Large intestine (tissue), 3 donors: ENCODE results near the gene CARMIL3. TPM values are rescaled to one million over a fixed set of nuclear protein-coding genes. Genes with fewer than 3 reads are reported as not detected.
"Not testable (repeated sequence)": the region's sequence is repeated elsewhere in the genome, so short reads cannot be mapped to it uniquely, and the experiment has no call there.

ENCODE experiments used
- DNase-seq, 2 donors: peaks; one replicate each; pipeline versions ENCODE4 v3.0.0 to v3.0.0-alpha.2; 2013
- H3K27ac ChIP-seq: one replicate; pipeline ENCODE4 v1.5.1; 2013; ENCODE audit warnings: low read length
- H3K27me3 ChIP-seq: 2 replicates; pipeline ENCODE4 v1.6.1; 2013; ENCODE audit warnings: low read length; ENCODE audit not compliant: control insufficient read depth, insufficient read depth
- H3K36me3 ChIP-seq: 2 replicates; pipeline ENCODE4 v1.6.1; 2013; ENCODE audit warnings: low read length; ENCODE audit not compliant: control insufficient read depth, insufficient read depth
- H3K4me1 ChIP-seq: one replicate; pipeline ENCODE4 v1.6.1; 2013; ENCODE audit warnings: low read length; ENCODE audit not compliant: control insufficient read depth, insufficient read depth
- H3K4me3 ChIP-seq: one replicate; pipeline ENCODE4 v1.5.1; 2013; ENCODE audit warnings: low read length
- H3K9me3 ChIP-seq: one replicate; pipeline ENCODE4 v1.6.1; 2013; ENCODE audit warnings: mild to moderate bottlenecking, low read depth, low read length, moderate library complexity; ENCODE audit not compliant: control insufficient read depth
- WGBS: methylation state at CpG from one replicate; pipeline ENCODE4 v1.1.5; 2013; ENCODE audit warnings: low lambda C conversion rate; ENCODE audit not compliant: insufficient coverage; 5-methylcytosine and 5-hydroxymethylcytosine counted together
- polyA plus RNA-seq: library from polyadenylated mRNA; unstranded; fragments of 120-200 nt; gene quantifications from one replicate; pipeline ENCODE4 v1.2.1, GENCODE V29; 2013

Gene CARMIL3
- polyA plus RNA-seq, 1 donor: 2.4 TPM

GRCh38 chr14:24038686-24039085 lies 13.1 kb upstream of the CARMIL3 start:
- Histone ChIP-seq H3K4me3 (no peak overlapping the region), H3K27me3 (no peaks in the 10 kb centered on the region), H3K36me3 (no peaks in the 10 kb centered on the region), H3K27ac (peak overlapping the region; percentile 58), H3K9me3 (no peaks in the 10 kb centered on the region), H3K4me1 (peaks cover 27% of the 10 kb centered on the region)
- no CpG with 5 or more reads among the region's 2 CpGs for WGBS
- no peak for DNase-seq

DNA sequence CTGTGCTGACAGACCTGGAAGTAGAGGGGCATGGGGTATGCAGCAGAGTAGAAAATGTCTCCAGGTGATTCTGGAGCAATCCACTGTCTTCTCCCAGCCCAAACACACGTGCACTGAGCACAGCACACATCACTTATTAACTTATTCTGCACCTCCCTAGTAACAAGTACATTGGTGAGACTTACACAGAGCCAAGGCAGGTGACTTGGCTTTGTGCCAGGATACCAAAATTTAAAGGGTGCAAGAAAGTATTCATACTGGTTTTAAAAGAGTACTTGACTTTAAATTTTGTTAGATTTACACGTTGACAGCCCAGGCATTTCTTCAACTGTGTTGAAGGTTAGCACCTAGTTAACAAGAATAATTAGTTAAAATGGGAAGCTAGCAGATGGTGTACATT lies 11.1 kb upstream of the CARMIL3 start:
- H3K36me3 ChIP-seq: no peaks in the 10 kb centered on the region
- H3K27me3 ChIP-seq: no peaks in the 10 kb centered on the region
- no CpG with 5 or more reads among the region's 2 CpGs for WGBS
- peaks cover 27% of the 10 kb centered on the region for H3K4me1 ChIP-seq
- DNase-seq: peak in 1 of 2 donors; percentile 34
- no peak overlapping the region for H3K27ac ChIP-seq
- no peak overlapping the region for H3K4me3 ChIP-seq
- H3K9me3 ChIP-seq: no peaks in the 10 kb centered on the region

GRCh38 chr14:24042746-24043145 lies 9.1 kb upstream of the CARMIL3 start:
- peak in 1 of 2 donors; percentile 6 for DNase-seq
- Histone ChIP-seq H3K27me3 (no peaks in the 10 kb centered on the region), H3K27ac (no peak overlapping the region), H3K4me1 (peaks cover 17% of the 10 kb centered on the region), H3K4me3 (no peak overlapping the region), H3K36me3 (no peaks in the 10 kb centered on the region), H3K9me3 (no peaks in the 10 kb centered on the region)
- no CpG with 5 or more reads among the region's 5 CpGs for WGBS

- H3K9me3 ChIP-seq, H3K27me3 ChIP-seq, DNase-seq, H3K36me3 ChIP-seq, H3K4me1 ChIP-seq, H3K4me3 ChIP-seq, H3K27ac ChIP-seq: not testable (repeated sequence)
- no CpG with 5 or more reads among the region's 2 CpGs for WGBS
Measured at GRCh38 chr14:24049002-24049401, 2.8 kb upstream of the CARMIL3 start.

- H3K27ac ChIP-seq, H3K4me3 ChIP-seq, H3K27me3 ChIP-seq, H3K4me1 ChIP-seq, DNase-seq, H3K36me3 ChIP-seq, H3K9me3 ChIP-seq: not testable (repeated sequence)
- WGBS: no CpG with 5 or more reads among the region's 8 CpGs
Measured at GRCh38 chr14:24050753-24051152, 1.1 kb upstream of the CARMIL3 start.

- Histone ChIP-seq H3K27me3 (peaks cover 5% of the 10 kb centered on the region), H3K4me1 (peaks cover 9% of the 10 kb centered on the region), H3K9me3 (no peaks in the 10 kb centered on the region), H3K27ac (peak overlapping the region; percentile 53), H3K36me3 (no peaks in the 10 kb centered on the region), H3K4me3 (peak overlapping the region; percentile 74)
- no CpG with 5 or more reads among the region's 20 CpGs for WGBS
- DNase-seq: no peak
Measured at GRCh38 chr14:24051176-24051788, 527 bp upstream of the CARMIL3 start.

GRCh38 chr14:24052656-24053547 lies 1.1 kb downstream of the CARMIL3 start:
- DNase-seq: no peak
- Histone ChIP-seq H3K36me3 (no peaks in the 10 kb centered on the region), H3K9me3 (no peaks in the 10 kb centered on the region), H3K27ac (no peak overlapping the region), H3K4me1 (peaks cover 9% of the 10 kb centered on the region), H3K27me3 (peaks cover 5% of the 10 kb centered on the region), H3K4me3 (peak overlapping the region; percentile 61)
- no CpG with 5 or more reads among the region's 20 CpGs for WGBS

DNA sequence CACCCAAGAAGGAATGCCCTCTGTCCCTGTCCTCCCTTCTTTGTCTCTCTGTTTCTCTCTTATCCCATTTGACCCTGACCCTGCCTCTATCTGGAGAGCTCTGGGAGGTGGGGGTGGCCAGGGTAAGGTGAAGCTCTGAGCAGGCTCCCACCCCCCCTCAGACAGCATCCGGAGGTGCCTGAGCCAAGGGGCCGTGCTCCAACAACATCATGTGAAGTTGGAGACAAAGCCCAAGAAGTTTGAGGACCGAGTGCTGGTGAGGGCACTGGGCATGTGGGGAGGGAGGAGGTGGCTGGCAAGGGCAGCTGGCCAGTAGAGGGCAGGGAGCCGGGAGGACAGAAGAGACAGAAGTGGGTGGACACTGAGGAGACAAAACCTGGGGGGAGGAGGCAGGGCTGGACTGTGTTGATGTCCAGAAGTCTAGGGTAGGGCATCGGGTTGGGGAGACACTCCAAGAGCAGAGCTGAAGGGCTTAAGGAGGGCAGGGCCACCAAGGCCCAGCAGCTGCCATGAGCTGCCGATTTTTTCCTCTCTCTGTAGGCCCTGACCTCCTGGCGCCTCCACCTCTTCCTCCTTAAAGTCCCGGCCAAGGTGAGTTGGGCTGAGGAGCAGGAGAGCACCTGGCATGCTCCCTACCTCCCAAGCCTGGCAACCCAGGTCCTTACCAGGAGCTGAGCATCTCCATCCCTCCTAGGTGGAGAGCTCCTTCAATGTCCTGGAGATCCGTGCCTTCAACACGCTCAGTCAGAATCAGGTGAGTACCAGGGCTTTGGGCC lies 1.9 kb downstream of the CARMIL3 start:
- no CpG with 5 or more reads among the region's 10 CpGs for WGBS
- no peak for DNase-seq
- H3K9me3 ChIP-seq: no peaks in the 10 kb centered on the region
- H3K27me3 ChIP-seq: peaks cover 5% of the 10 kb centered on the region
- H3K4me1 ChIP-seq: peaks cover 13% of the 10 kb centered on the region
- H3K36me3 ChIP-seq: no peaks in the 10 kb centered on the region
- no peak overlapping the region for H3K27ac ChIP-seq
- H3K4me3 ChIP-seq: no peak overlapping the region

- Histone ChIP-seq H3K36me3 (no peaks in the 10 kb centered on the region), H3K27ac (no peak overlapping the region), H3K9me3 (no peaks in the 10 kb centered on the region), H3K4me1 (peaks cover 18% of the 10 kb centered on the region), H3K27me3 (peaks cover 5% of the 10 kb centered on the region), H3K4me3 (no peak overlapping the region)
- WGBS: no CpG with 5 or more reads among the region's 6 CpGs
- DNase-seq: no peak
Measured at GRCh38 chr14:24054324-24054641, 2.5 kb downstream of the CARMIL3 start.

DNA sequence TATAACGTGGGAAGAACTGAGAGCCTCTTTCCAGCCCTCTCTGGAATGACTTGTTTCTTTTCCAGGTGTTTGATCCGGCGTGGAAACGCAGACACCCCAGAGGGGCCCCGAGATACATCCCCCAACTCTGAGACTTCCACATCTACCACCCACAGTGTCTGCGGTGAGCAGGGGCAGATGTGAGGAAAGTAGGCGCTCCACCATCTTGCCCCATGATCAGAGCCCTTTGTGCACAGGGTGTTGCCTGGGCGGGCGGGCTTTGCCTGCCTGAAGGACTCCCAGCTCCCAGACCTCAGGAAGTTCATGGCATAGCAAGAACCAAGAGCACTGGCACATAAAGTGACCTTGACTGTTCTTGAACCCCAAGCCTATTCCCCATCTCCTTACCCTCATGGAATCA lies 2.8 kb downstream of the CARMIL3 start:
- Histone ChIP-seq H3K27ac (no peak overlapping the region), H3K4me1 (peaks cover 21% of the 10 kb centered on the region), H3K9me3 (no peaks in the 10 kb centered on the region), H3K36me3 (no peaks in the 10 kb centered on the region), H3K27me3 (peaks cover 5% of the 10 kb centered on the region), H3K4me3 (no peak overlapping the region)
- WGBS: no CpG with 5 or more reads among the region's 9 CpGs
- DNase-seq: no peak
